Stimulated activated CD8-positive, alpha-beta memory T cell treated with anti-CD3 and anti-CD28 coated beads, Interleukin-2, amount 100 ng/mL, for 48 hours (primary cell): ENCODE measurements around the gene INTS3.

Source experiments
- DNase-seq, 2 donors: peaks; one replicate each; pipeline ENCODE4 v3.0.0-alpha.2; 2020; ENCODE audit warnings: low read depth in 2 of 2

INTS3 gene

GRCh38 chr1:153795330-153795837 is 67.5 kb downstream of the INTS3 start:
- no peak for DNase-seq

GRCh38 chr1:153795934-153796785 is 68.3 kb downstream of the INTS3 start:
- DNase-seq, result no peak

GRCh38 chr1:153796786-153797659 is 69.2 kb downstream of the INTS3 start:
- DNase-seq, result peak; percentile 64 to 79

GRCh38 chr1:153798468-153798780 is 70.6 kb downstream of the INTS3 start:
- no peak for DNase-seq

- no peak for DNase-seq
These were observed 71.2 kb downstream of the INTS3 start for GRCh38 chr1:153799016-153799415.

- DNase-seq, result no peak
These were observed 72.0 kb downstream of the INTS3 start for GRCh38 chr1:153799566-153800465.

- no peak for DNase-seq
These were observed 72.7 kb downstream of the INTS3 start for GRCh38 chr1:153800516-153800915.

GRCh38 chr1:153801028-153801625 is 73.3 kb downstream of the INTS3 start:
- DNase-seq, result no peak

GRCh38 chr1:153801786-153802697 is 74.2 kb downstream of the INTS3 start:
- no peak for DNase-seq

GRCh38 chr1:153803470-153804056 is 75.7 kb downstream of the INTS3 start:
- no peak for DNase-seq

- DNase-seq, result no peak
These were observed 76.3 kb downstream of the INTS3 start for GRCh38 chr1:153804112-153804511.

- peak; percentile 44 to 51 for DNase-seq
These were observed 77.3 kb downstream of the INTS3 start for GRCh38 chr1:153805042-153805745.

GRCh38 chr1:153805886-153806719 is 78.3 kb downstream of the INTS3 start:
- DNase-seq, result no peak

- DNase-seq, result no peak
These were observed 88.5 kb downstream of the INTS3 start for GRCh38 chr1:153816283-153816889.

- no peak for DNase-seq
These were observed 91.0 kb downstream of the INTS3 start for GRCh38 chr1:153818876-153819275.
